GM12878 (cell line): ENCODE data around the gene ANKRD17. TPM values are rescaled to one million over a fixed set of nuclear protein-coding genes. Genes with fewer than 3 reads are reported as not detected.

Experiments used
- ATAC-seq: fragments of 200-7000 bp; cut with Tn5 transposase; 3 replicates; pipeline ENCODE4 v1.9.1; 2020; ENCODE audit warnings: mild to moderate bottlenecking, moderate library complexity
- BruUV-seq: library from RNA; stranded (reverse); fragments of 400-500 nt; replicated peaks from 2 replicates; lab custom pipeline; 2021; lab: Mats Ljungman, UMichigan
- CTCF ChIA-PET: fragments of 300-600 bp; sonication (Branson Sonifier 250); formaldehyde crosslinking; extraction: SDS; loops from one replicate; lab custom pipeline; 2021; ENCODE audit warnings: inconsistent platforms; lab: Yijun Ruan, JAX
- POLR2A ChIA-PET: fragments of 350-600 bp; formaldehyde crosslinking; extraction: SDS; loops from one replicate; lab custom pipeline; 2021; ENCODE audit warnings: inconsistent platforms; lab: Charles Lee
- RAD21 ChIA-PET: fragments of 300-600 bp; sonication (Branson Sonifier 250); formaldehyde crosslinking; loops from one replicate; lab custom pipeline; 2023; ENCODE audit warnings: antibody characterized with exemption; ENCODE audit not compliant: unreplicated experiment; lab: Charles Lee
- SMC1A ChIA-PET: fragments of 300-600 bp; sonication (Branson Sonifier 250); formaldehyde crosslinking; loops from one replicate; lab custom pipeline; 2023; ENCODE audit not compliant: unreplicated experiment, uncharacterized antibody; lab: Charles Lee
- DNase-seq: peaks from one replicate; pipeline ENCODE4 v3.0.0-alpha.2; 2011; ENCODE audit warnings: low read depth, low spot score
- FAIRE-seq: peaks from 3 replicates; lab custom pipeline; 2011; peaks lifted over from hg19 to GRCh38; lab: Jason Lieb, UNC
- H2AFZ ChIP-seq: 2 replicates; pipeline ENCODE4 v1.6.0; 2011; ENCODE audit warnings: low read depth, low read length, control low read depth; ENCODE audit not compliant: control insufficient read depth
- H3K27ac ChIP-seq: 2 replicates; pipeline ENCODE4 v1.5.1; 2011; ENCODE audit warnings: control low read depth; ENCODE audit not compliant: control insufficient read depth, insufficient read depth
- H3K27me3 ChIP-seq, 2 experiments: replicated peaks in 1 of 2; 2 replicates each; pipeline versions ENCODE4 v1.6.0 to v1.6.1; 2011; ENCODE audit warnings: low read length in 1 of 2; ENCODE audit not compliant: control insufficient read depth in 2 of 2, insufficient read depth in 2 of 2
- H3K36me3 ChIP-seq, 2 experiments: 2 replicates each; pipeline ENCODE4 v1.5.1; 2011; ENCODE audit warnings: low read length in 1 of 2; ENCODE audit not compliant: control insufficient read depth in 2 of 2, insufficient read depth in 2 of 2
- H3K4me1 ChIP-seq: 2 replicates; pipeline ENCODE4 v1.6.1; 2011; ENCODE audit warnings: mild to moderate bottlenecking, low read length, moderate library complexity, mixed read lengths; ENCODE audit not compliant: control insufficient read depth, insufficient read depth
- H3K4me2 ChIP-seq: 2 replicates; pipeline ENCODE4 v1.6.0; 2011; ENCODE audit warnings: control low read depth; ENCODE audit not compliant: control insufficient read depth, insufficient read depth
- H3K4me3 ChIP-seq: fragments of 200-600 bp; sonication (generic); 2 replicates; pipeline ENCODE4 v1.5.1; 2016
- H3K79me2 ChIP-seq: 2 replicates; pipeline ENCODE4 v1.6.0; 2011; ENCODE audit warnings: low read length; ENCODE audit not compliant: control insufficient read depth, insufficient read depth
- H3K9ac ChIP-seq: 2 replicates; pipeline ENCODE4 v1.8.0; 2011; ENCODE audit warnings: low read length, control low read depth, mixed read lengths; ENCODE audit not compliant: control insufficient read depth, insufficient read depth
- H3K9me3 ChIP-seq: replicated peaks from 3 replicates; pipeline ENCODE4 v1.5.1; 2011; ENCODE audit warnings: mild to moderate bottlenecking, low read length; ENCODE audit not compliant: control insufficient read depth, insufficient read depth
- H4K20me1 ChIP-seq: 2 replicates; pipeline ENCODE4 v1.6.0; 2011; ENCODE audit not compliant: control insufficient read depth, insufficient read depth
- CBX5 ChIP-seq: sonication (generic); IDR thresholded peaks from 2 replicates; pipeline ENCODE4 v1.6.1; 2016; ENCODE audit warnings: low read depth, moderate library complexity, mild to moderate bottlenecking, inconsistent platforms
- CREB1 ChIP-seq: IDR thresholded peaks from 2 replicates; pipeline ENCODE4 v1.6.1; 2012; ENCODE audit warnings: low read depth, mild to moderate bottlenecking, inconsistent platforms
- CREM ChIP-seq: IDR thresholded peaks from 2 replicates; pipeline ENCODE4 v1.6.1; 2014; ENCODE audit warnings: antibody characterized with exemption, low read depth
- E4F1 ChIP-seq: fragments of 450-650 bp; IDR thresholded peaks from 2 replicates; pipeline ENCODE4 v1.6.1; 2018; ENCODE audit warnings: borderline replicate concordance, mild to moderate bottlenecking; ENCODE audit not compliant: partially characterized antibody
- GABPA ChIP-seq: IDR thresholded peaks from 2 replicates; pipeline ENCODE4 v1.6.1; 2014; ENCODE audit warnings: antibody characterized with exemption, low read depth, mild to moderate bottlenecking, inconsistent platforms
- IRF4 ChIP-seq: IDR thresholded peaks from 2 replicates; pipeline ENCODE4 v1.6.1; 2011; ENCODE audit warnings: low read depth, low read length
- JUNB ChIP-seq: IDR thresholded peaks from 2 replicates; pipeline ENCODE4 v1.6.1; 2016; ENCODE audit warnings: antibody characterized with exemption, mild to moderate bottlenecking
- KAT2A ChIP-seq: conservative IDR thresholded peaks from 2 replicates; pipeline ENCODE4 v1.6.1; 2011; ENCODE audit warnings: low read depth, low read length; ENCODE audit not compliant: control insufficient read depth
- MXI1 ChIP-seq: fragments of 150-350 bp; IDR thresholded peaks from 2 replicates; pipeline ENCODE4 v1.6.1; 2011; ENCODE audit warnings: low read depth, mild to moderate bottlenecking, inconsistent platforms, low read length, improper control_type of control experiment
- NR2F1 ChIP-seq: fragments of 450-650 bp; conservative IDR thresholded peaks from 2 replicates; pipeline ENCODE4 v1.6.1; 2017; ENCODE audit warnings: mild to moderate bottlenecking
- PAX5 ChIP-seq: IDR thresholded peaks from 2 replicates; pipeline ENCODE4 v1.6.1; 2011; ENCODE audit warnings: low read depth, low read length, borderline replicate concordance
- PML ChIP-seq: IDR thresholded peaks from 2 replicates; pipeline ENCODE4 v1.6.1; 2012; ENCODE audit warnings: low read length, inconsistent platforms
- RELA ChIP-seq: fragments of 450-650 bp; IDR thresholded peaks from 2 replicates; pipeline ENCODE4 v1.8.0; 2014; ENCODE audit warnings: borderline replicate concordance; ENCODE audit not compliant: partially characterized antibody
- SMC3 ChIP-seq: IDR thresholded peaks from 2 replicates; pipeline ENCODE4 v1.6.1; 2011; ENCODE audit warnings: low read length, improper control_type of control experiment, borderline replicate concordance
- TARDBP ChIP-seq: IDR thresholded peaks from 2 replicates; pipeline ENCODE4 v1.6.1; 2016; ENCODE audit warnings: borderline replicate concordance
- TCF7 ChIP-seq: IDR thresholded peaks from 2 replicates; pipeline ENCODE4 v1.6.1; 2014; ENCODE audit warnings: antibody characterized with exemption, borderline replicate concordance
- ZBTB40 ChIP-seq: fragments of 450-650 bp; IDR thresholded peaks from 2 replicates; pipeline ENCODE4 v1.6.1; 2016; ENCODE audit warnings: mild to moderate bottlenecking, moderate library complexity, borderline replicate concordance
- ZNF217 ChIP-seq: fragments of 450-650 bp; IDR thresholded peaks from 2 replicates; pipeline ENCODE4 v1.6.1; 2017; ENCODE audit warnings: antibody characterized with exemption, mild to moderate bottlenecking
- WGBS: methylation state at CpG from one replicate; pipeline ENCODE4 v1.1.6; 2016; ENCODE audit warnings: low lambda C conversion rate; ENCODE audit not compliant: insufficient replicate concordance, insufficient coverage; ENCODE audit errors: missing lambda C conversion rate; 5-methylcytosine and 5-hydroxymethylcytosine counted together
- in situ Hi-C: fragments of 300-500 bp; cut with MboI; formaldehyde crosslinking; loops from 9 replicates; pipeline ENCODE4 v1.14.3; 2018; ENCODE audit warnings: mixed read lengths
- intact Hi-C: fragments of 100-400 bp; cut with micrococcal nuclease; formaldehyde crosslinking; loops from one replicate; pipeline ENCODE4 v1.14.2; 2022; ENCODE audit not compliant: unreplicated experiment
- polyA plus RNA-seq, 11 experiments: library from polyadenylated mRNA; depleted of rRNA in 4 of 11; unstranded in 6 of 11; stranded (reverse) in 5 of 11; fragments of >200 nt; fragmentation: Nextera tagmentation in 4 of 11; fragmentation: Illumina TruSeq in 1 of 11; extraction: Ambion mirVana in 4 of 11; extraction: Trizol in 1 of 11; gene quantifications; 1 replicate in 1 of 11; 2 replicates in 10 of 11; pipeline versions ENCODE4 v1.2.1 to v1.2.3, GENCODE V29; 2011 to 2016; ENCODE audit warnings: inconsistent platforms in 2 of 11, missing spikeins in 2 of 11, low read depth in 1 of 11
- total RNA-seq, 4 experiments: library from RNA; depleted of rRNA in 3 of 4; stranded (reverse); fragments of >200 nt in 3 of 4; fragmentation: Illumina TruSeq in 1 of 4; extraction: Trizol in 1 of 4; gene quantifications; 2 replicates each; pipeline versions ENCODE4 v1.2.1 to v1.2.3, GENCODE V29; 2013 to 2021

Gene ANKRD17
- total and polyA plus RNA-seq, 10 of the 15 experiments (the other 5 are each of a cell fraction or from before 2014, with no cell fraction given): 11.7 to 46.5 (median 32.6) TPM

GRCh38 chr4:73069338-73070073 is 189.1 kb downstream of the ANKRD17 start, which contains the start of gene COX18:
Gene COX18 (minus strand): TSS chr4:73069716. CDS start chr4:73069649, 67 bp downstream.
- POLR2A ChIA-PET: interaction anchor here (0.6 to 5.2 kb wide), 3 partner anchors 11 to 189 kb away, joined by 7 to 27 read pairs (median 11); partner anchors contain the start of gene ANKRD17
- DNase-seq (peak; percentile 97), FAIRE-seq (peak; percentile 99), ATAC-seq (peak; percentile 88)
- peak within 1 kb of the TSS; percentile 97 for H3K27ac ChIP-seq
- peak within 1 kb of the TSS; percentile 75 for H3K4me3 ChIP-seq
- peaks cover 4% of the 10 kb centered on the region; the same call in 1 of the 2 replicates for H3K4me1 ChIP-seq
- SMC1A ChIA-PET: interaction anchor here (1.1 to 2.2 kb wide), 4 partner anchors 11 to 191 kb away, joined by 3 to 10 read pairs (median 4); no protein-coding TSS in a partner anchor
- H2AFZ ChIP-seq: peak within 1 kb of the TSS; percentile 88
- RAD21 ChIA-PET: interaction anchor here (0.9 to 1.8 kb wide), 3 partner anchors 11 to 189 kb away, joined by 3 to 6 read pairs (median 3); partner anchors contain the start of gene ANKRD17
- CTCF ChIA-PET: interaction anchor here (1.4 to 3.0 kb wide), 6 partner anchors 10 to 188 kb away, joined by 4 to 11 read pairs (median 8); no protein-coding TSS in a partner anchor
- peaks cover 0 to 12% of the 10 kb centered on the region in 2 experiments; a peak in 3 of 4 replicates for H3K36me3 ChIP-seq
- H3K4me2 ChIP-seq: peak within 1 kb of the TSS; percentile 91
- 2% methylated on average over 57 of the region's 62 CpGs for WGBS
- peak within 1 kb of the TSS; percentile 85 for H3K9ac ChIP-seq
- intact Hi-C loops: loop anchor here (1.0 to 2.0 kb wide), 2 partner anchors 63 to 190 kb away; no protein-coding TSS in a partner anchor
- H3K9me3 ChIP-seq: no peaks in the 10 kb centered on the region
- no TSS peak for BruUV-seq
- in situ Hi-C loops: loop anchor here (25.0 kb wide), 1 partner anchor 1093 kb away; the partner anchor contains the start of gene MTHFD2L
- H4K20me1 ChIP-seq: no peaks in the 10 kb centered on the region
- H3K27me3 ChIP-seq: no peaks in the 10 kb centered on the region
- peaks cover 29% of the 10 kb centered on the region for H3K79me2 ChIP-seq
- TF ChIP-seq IRF4 (0 out of 2 replicates have a peak, but pooled peaks have one; percentile 50), CBX5 (peak; percentile 85; the same call in 1 of the 2 replicates), PML (peak; percentile 96), ZBTB40 (no peak; the same call in 1 of the 2 replicates), MXI1 (peak; percentile 71; the same call in 1 of the 2 replicates), NR2F1 (peak; percentile 67; the same call in 1 of the 2 replicates), GABPA (peak; percentile 66), RELA (peak; percentile 93), TARDBP (no peak), CREB1 (peak; percentile 99), SMC3 (no peak), KAT2A (no peak), E4F1 (no peak), PAX5 (peak; percentile 57; the same call in 1 of the 2 replicates), TCF7 (no peak), JUNB (no peak), CREM (peak; percentile 99), ZNF217 (no peak)
